ENCODE results near the gene SERPINA10.

GRCh38 chr14:94305620-94306019 lies 12.6 kb upstream of the SERPINA10 start:
- no peak for TF ChIP-seq EZH2 (IDR thresholded peaks at IDR 0.05; ENCODE audit: borderline replicate concordance, low read depth, low read length, severe bottlenecking)
- TF ChIP-seq CTCF (IDR thresholded peaks at IDR 0.05; ENCODE audit: borderline replicate concordance, extremely low read depth, low read length, poor library complexity, severe bottlenecking) = no peak

Measured in DND-41 (cell line).